ENCODE results near the gene APOA1. TPM values are rescaled to one million over a fixed set of nuclear protein-coding genes. Genes with fewer than 3 reads are reported as not detected.

APOA1 gene
- total RNA-seq, 1 donor from 2014 or later: 116 TPM

DNA sequence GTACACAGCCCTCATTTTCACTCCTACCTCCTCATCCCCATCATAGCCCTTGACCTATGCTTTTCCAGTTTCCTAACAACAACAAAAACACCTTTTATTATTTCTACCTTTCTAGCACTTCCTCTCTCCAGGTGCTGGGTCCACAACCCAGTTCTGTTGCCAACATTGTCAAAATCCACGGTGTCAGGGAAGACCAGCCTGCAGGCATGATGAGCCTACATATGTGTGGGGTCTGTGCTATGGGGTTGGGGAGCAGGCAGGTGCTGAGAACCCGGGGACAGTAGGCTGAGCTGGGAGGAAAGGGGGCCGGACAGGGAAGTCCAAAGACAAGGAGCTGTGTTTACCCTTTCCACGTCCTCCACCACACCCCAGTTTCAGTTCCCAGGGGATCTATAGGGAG lies 48.9 kb downstream of the APOA1 start:
- H3K27me3 Mint-ChIP-seq: peaks cover 3% of the 10 kb centered on the region
- no peak for DNase-seq (ENCODE audit: extremely low spot score, unreplicated experiment)
- TF ChIP-seq, protein P1, sequence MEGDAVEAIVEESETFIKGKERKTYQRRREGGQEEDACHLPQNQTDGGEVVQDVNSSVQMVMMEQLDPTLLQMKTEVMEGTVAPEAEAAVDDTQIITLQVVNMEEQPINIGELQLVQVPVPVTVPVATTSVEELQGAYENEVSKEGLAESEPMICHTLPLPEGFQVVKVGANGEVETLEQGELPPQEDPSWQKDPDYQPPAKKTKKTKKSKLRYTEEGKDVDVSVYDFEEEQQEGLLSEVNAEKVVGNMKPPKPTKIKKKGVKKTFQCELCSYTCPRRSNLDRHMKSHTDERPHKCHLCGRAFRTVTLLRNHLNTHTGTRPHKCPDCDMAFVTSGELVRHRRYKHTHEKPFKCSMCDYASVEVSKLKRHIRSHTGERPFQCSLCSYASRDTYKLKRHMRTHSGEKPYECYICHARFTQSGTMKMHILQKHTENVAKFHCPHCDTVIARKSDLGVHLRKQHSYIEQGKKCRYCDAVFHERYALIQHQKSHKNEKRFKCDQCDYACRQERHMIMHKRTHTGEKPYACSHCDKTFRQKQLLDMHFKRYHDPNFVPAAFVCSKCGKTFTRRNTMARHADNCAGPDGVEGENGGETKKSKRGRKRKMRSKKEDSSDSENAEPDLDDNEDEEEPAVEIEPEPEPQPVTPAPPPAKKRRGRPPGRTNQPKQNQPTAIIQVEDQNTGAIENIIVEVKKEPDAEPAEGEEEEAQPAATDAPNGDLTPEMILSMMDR (conservative IDR thresholded peaks at IDR 0.05): no peak

DNA sequence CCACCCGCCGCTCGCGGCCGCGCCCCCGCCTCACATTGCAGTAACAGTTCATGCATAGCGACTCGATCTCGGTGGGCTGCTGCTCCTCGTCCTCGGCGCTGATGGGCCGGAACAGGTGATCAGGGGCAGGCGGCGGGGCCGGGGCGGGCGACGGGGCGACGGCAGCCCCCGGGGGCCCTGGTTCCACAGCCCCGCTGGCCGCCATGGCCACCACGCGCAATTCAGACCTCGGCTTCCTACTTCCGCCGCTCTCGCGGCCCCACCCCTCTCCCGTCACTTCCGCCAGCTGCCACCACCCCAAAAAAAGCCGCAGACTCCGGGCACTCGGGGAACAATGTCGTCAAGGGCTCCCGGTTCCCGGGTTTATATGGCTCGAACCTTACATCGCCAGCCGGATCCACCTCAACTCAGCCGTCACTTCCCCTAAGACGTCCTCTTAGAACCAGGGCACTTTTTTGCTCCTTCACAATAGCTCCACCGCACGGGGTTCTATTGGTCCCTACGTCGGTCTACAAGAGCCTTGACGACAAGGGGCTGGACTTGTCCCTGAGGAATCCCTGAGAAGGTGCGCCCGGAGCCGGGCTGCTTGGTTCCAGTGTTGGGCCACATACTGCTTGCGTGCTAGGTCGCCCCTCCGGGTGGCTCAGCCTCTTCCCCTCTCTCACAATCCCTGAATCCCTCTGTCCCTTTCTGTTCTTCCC lies 49.5 kb downstream of the APOA1 start, which contains the start of gene ZPR1:
ZPR1 (minus strand) TSS at position 238 of the 701 bp plus-strand sequence; CDS start at position 205, 33 bp downstream.
- peak within 1 kb of the TSS; percentile 99 for H3K27ac Mint-ChIP-seq

More for the DNA sequence above, 48.9 kb downstream of the APOA1 start:
- H3K27ac Mint-ChIP-seq: peak overlapping the region; percentile 99
- H3K4me1 Mint-ChIP-seq (ENCODE audit: unreplicated experiment): peaks cover 21% of the 10 kb centered on the region
- no peaks in the 10 kb centered on the region for H3K9me3 Mint-ChIP-seq
- H3K4me3 Mint-ChIP-seq: peak overlapping the region; percentile 99
- peaks cover 15% of the 10 kb centered on the region for H3K36me3 Mint-ChIP-seq

DNA sequence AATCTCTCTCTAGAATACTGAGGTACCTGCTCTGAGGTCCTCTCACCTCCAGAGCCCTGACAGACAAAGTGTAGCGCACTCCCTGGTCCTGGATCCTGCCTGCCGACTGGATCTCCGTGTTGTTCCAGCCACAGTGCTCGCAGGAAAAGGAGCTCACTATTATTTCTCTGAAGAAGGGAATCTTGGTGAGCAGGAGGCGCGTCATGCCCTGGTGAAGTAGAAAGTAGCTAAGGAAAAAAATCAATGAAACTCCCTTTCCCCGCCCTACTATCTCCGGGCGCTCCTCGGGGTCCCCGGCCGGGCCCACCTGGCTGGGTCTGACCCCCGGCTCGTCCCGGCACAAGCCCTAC lies 50.0 kb downstream of the APOA1 start:
- Mint-ChIP-seq H3K36me3 (peaks cover 20% of the 10 kb centered on the region), H3K4me1 (ENCODE audit: unreplicated experiment) (peaks cover 17% of the 10 kb centered on the region), H3K27me3 (peaks cover 3% of the 10 kb centered on the region), H3K27ac (peak overlapping the region; percentile 76), H3K4me3 (peak overlapping the region; percentile 99), H3K9me3 (no peaks in the 10 kb centered on the region)
- DNase-seq (ENCODE audit: extremely low spot score, unreplicated experiment): no peak
- TF ChIP-seq, protein P1 (conservative IDR thresholded peaks at IDR 0.05): no peak

More for the DNA sequence above, 49.5 kb downstream of the APOA1 start, which contains the start of gene ZPR1:
- Mint-ChIP-seq H3K27me3 (peaks cover 3% of the 10 kb centered on the region), H3K4me1 (ENCODE audit: unreplicated experiment) (peaks cover 19% of the 10 kb centered on the region), H3K36me3 (peaks cover 15% of the 10 kb centered on the region), H3K4me3 (peak within 1 kb of the TSS; percentile 99), H3K9me3 (no peaks in the 10 kb centered on the region)
- DNase-seq (ENCODE audit: extremely low spot score, unreplicated experiment): peak; percentile 84
- TF ChIP-seq, protein P1 (conservative IDR thresholded peaks at IDR 0.05): no peak

DNA sequence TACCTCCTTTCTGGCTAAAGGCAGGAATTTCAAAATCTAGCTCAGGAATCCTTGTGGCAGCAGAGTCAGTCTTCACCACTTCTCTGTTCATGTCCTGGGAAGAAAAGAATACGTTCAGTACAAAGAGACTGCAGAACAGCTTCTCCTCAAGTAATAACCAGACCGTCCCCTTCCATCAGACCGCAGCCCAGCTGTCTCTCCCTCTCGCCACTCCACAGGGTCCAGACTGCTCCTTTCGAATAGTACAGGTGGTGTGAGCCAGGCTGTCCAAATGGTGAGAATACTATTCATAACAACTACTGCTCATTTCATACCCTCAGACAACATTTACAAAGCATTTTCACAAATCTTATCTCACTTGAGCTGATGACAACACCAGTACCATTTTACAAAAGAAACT lies 50.5 kb downstream of the APOA1 start:
- no peak for DNase-seq (ENCODE audit: extremely low spot score, unreplicated experiment)
- H3K4me3 Mint-ChIP-seq: peak overlapping the region; percentile 99
- TF ChIP-seq, protein P1 (conservative IDR thresholded peaks at IDR 0.05): no peak
- H3K9me3 Mint-ChIP-seq: no peaks in the 10 kb centered on the region
- peaks cover 17% of the 10 kb centered on the region for H3K4me1 Mint-ChIP-seq (ENCODE audit: unreplicated experiment)
- peaks cover 24% of the 10 kb centered on the region for H3K36me3 Mint-ChIP-seq
- H3K27ac Mint-ChIP-seq: peak overlapping the region; percentile 76
- peaks cover 3% of the 10 kb centered on the region for H3K27me3 Mint-ChIP-seq

DNA sequence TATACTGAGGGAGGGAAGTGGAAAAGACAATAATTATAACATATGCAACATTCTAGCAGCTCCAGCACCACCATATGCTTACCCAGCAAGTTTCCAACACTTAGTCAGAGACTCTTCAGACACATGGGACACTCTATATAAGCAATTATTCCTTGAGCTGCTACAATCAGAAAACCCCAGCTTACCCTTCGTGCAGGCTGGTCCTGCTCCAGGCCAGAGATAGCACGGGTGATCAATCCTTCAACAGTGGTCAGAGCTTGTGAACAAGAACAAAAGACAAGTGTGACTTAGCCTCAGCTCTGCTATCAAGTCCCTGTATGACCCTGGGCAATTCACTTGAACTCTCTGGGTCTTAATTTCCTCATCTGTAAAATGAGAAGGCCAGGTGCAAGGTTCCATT lies 51.1 kb downstream of the APOA1 start:
- DNase-seq (ENCODE audit: extremely low spot score, unreplicated experiment): no peak
- no peaks in the 10 kb centered on the region for H3K9me3 Mint-ChIP-seq
- H3K4me3 Mint-ChIP-seq: peak overlapping the region; percentile 99
- peaks cover 3% of the 10 kb centered on the region for H3K27me3 Mint-ChIP-seq
- H3K36me3 Mint-ChIP-seq: peaks cover 26% of the 10 kb centered on the region
- TF ChIP-seq, protein P1 (conservative IDR thresholded peaks at IDR 0.05): no peak
- H3K4me1 Mint-ChIP-seq (ENCODE audit: unreplicated experiment): peaks cover 17% of the 10 kb centered on the region
- H3K27ac Mint-ChIP-seq: peak overlapping the region; percentile 76

Other genes with a start within 250 kb of the APOA1 start
- gene BUD13, start 64.6 kb downstream of the APOA1 start, total RNA-seq (ENCODE audit: low replicate concordance): 20.3 and 23.8 TPM in 2 replicates
- 41.2 and 57.0 TPM in 2 replicates for gene ZPR1, start 49.6 kb downstream of the APOA1 start, total RNA-seq (ENCODE audit: low replicate concordance)
- gene APOA5, start 45.7 kb downstream of the APOA1 start, total RNA-seq (ENCODE audit: low replicate concordance): 0.95 TPM in 1 of 2 replicates, not detected in the other
- gene APOA4, start 14.3 kb downstream of the APOA1 start, total RNA-seq (ENCODE audit: low replicate concordance): 21.7 and 88.5 TPM in 2 replicates
- 21.6 and 54.4 TPM in 2 replicates for gene APOC3, start 7.7 kb downstream of the APOA1 start, total RNA-seq (ENCODE audit: low replicate concordance)

All from type B pancreatic cell (in vitro differentiated cells).